Neural progenitor cell (in vitro differentiated cells): Measurements from ENCODE around the gene SPRR2G. TPM values are rescaled to one million over a fixed set of nuclear protein-coding genes. Genes with fewer than 3 reads are reported as not detected.
"Not testable (repeated sequence)": the region's sequence is repeated elsewhere in the genome, so short reads cannot be mapped to it uniquely, and the experiment has no call there.

Experiments used
- DNase-seq: peaks from one replicate; pipeline ENCODE4 v3.0.0-alpha.2; 2016; ENCODE audit warnings: low spot score
- H2AFZ ChIP-seq: fragments of 200-600 bp; sonication (generic); replicated peaks from 2 replicates; pipeline ENCODE4 v1.6.1; 2016; ENCODE audit warnings: antibody characterized with exemption
- H3F3A ChIP-seq: fragments of 200-600 bp; sonication (generic); 2 replicates; pipeline ENCODE4 v1.6.1; 2016; ENCODE audit warnings: antibody characterized with exemption, low read depth
- H3K27ac ChIP-seq: fragments of 200-600 bp; sonication (generic); 2 replicates; pipeline ENCODE4 v1.5.1; 2016; ENCODE audit warnings: mild to moderate bottlenecking
- H3K27me3 ChIP-seq: fragments of 200-600 bp; sonication (generic); 2 replicates; pipeline ENCODE4 v1.6.1; 2016; ENCODE audit warnings: mild to moderate bottlenecking, moderate library complexity
- H3K36me3 ChIP-seq: fragments of 200-600 bp; sonication (generic); 2 replicates; pipeline ENCODE4 v1.5.1; 2016
- H3K4me1 ChIP-seq: fragments of 200-600 bp; sonication (generic); 2 replicates; pipeline ENCODE4 v1.6.1; 2016; ENCODE audit warnings: mixed run types
- H3K4me2 ChIP-seq: fragments of 200-600 bp; sonication (generic); 2 replicates; pipeline ENCODE4 v1.6.1; 2016
- H3K4me3 ChIP-seq: fragments of 200-600 bp; sonication (generic); 2 replicates; pipeline ENCODE4 v1.5.1; 2016
- H3K79me2 ChIP-seq: fragments of 200-600 bp; sonication (generic); 2 replicates; pipeline ENCODE4 v1.6.1; 2016; ENCODE audit warnings: low read depth
- H3K9ac ChIP-seq: fragments of 200-600 bp; sonication (generic); 2 replicates; pipeline ENCODE4 v1.6.1; 2016
- H3K9me3 ChIP-seq: fragments of 200-600 bp; sonication (generic); 2 replicates; pipeline ENCODE4 v1.5.1; 2016; ENCODE audit warnings: low read depth
- H4K20me1 ChIP-seq: fragments of 200-600 bp; sonication (generic); 2 replicates; pipeline ENCODE4 v1.6.1; 2016; ENCODE audit warnings: low read depth
- H3K27ac Mint-ChIP-seq: 3 replicates; pipeline ENCODE4 v1.8.0; 2021; ENCODE audit warnings: mixed read lengths
- H3K27me3 Mint-ChIP-seq: 2 replicates; pipeline ENCODE4 v1.8.0; 2022; ENCODE audit warnings: low read depth, mild to moderate bottlenecking, inconsistent platforms, moderate library complexity, mixed read lengths; ENCODE audit not compliant: insufficient read depth
- H3K36me3 Mint-ChIP-seq: 3 replicates; pipeline ENCODE4 v1.8.0; 2021; ENCODE audit warnings: mixed read lengths
- H3K4me1 Mint-ChIP-seq: 3 replicates; pipeline ENCODE4 v1.8.0; 2021; ENCODE audit warnings: mixed read lengths
- H3K4me3 Mint-ChIP-seq: 3 replicates; pipeline ENCODE4 v1.8.0; 2021; ENCODE audit warnings: mild to moderate bottlenecking, moderate library complexity, mixed read lengths
- H3K9me3 Mint-ChIP-seq: 3 replicates; pipeline ENCODE4 v1.8.0; 2020; ENCODE audit warnings: mixed read lengths
- CTCF ChIP-seq: fragments of 200-600 bp; sonication (generic); IDR thresholded peaks from 2 replicates; pipeline ENCODE4 v1.5.1; 2017; ENCODE audit warnings: antibody characterized with exemption, mild to moderate bottlenecking
- EZH2 ChIP-seq: fragments of 200-600 bp; sonication (generic); IDR thresholded peaks from 2 replicates; pipeline ENCODE4 v1.6.1; 2017; ENCODE audit warnings: antibody characterized with exemption, mild to moderate bottlenecking, moderate library complexity
- EZH2phosphoT487 ChIP-seq: fragments of 200-600 bp; sonication (generic); IDR thresholded peaks from 2 replicates; pipeline ENCODE4 v1.6.1; 2017; ENCODE audit warnings: antibody characterized with exemption
- total RNA-seq: library from RNA; depleted of rRNA; stranded (reverse); fragments of >200 nt; gene quantifications from 2 replicates; pipeline ENCODE4 v1.2.3, GENCODE V29; 2015; ENCODE audit warnings: low replicate concordance

SPRR2G gene
- total RNA-seq, 1 donor from 2014 or later, result not detected

DNA sequence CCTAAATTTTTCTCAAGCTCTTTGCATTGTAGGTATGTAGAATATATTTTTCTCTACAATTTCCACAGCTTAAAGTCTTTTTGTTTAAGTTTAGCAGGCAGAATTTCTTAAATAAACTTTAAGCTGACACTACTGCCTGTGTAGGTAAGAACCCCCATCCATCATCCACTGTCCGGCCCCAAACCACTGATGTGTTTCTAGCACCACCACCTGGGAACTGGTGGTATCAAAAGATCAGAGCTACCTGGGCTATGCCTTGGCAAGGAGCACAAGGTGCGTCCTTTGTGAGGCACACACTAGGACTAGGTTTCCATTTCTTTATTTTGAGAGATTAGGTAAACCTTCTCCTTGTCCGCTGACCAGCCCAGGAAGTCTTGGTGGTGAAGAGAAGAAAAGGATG, 42.0 kb upstream of the SPRR2G start:
- Histone ChIP-seq H3K27ac (no peak overlapping the region), H3K27me3 (no peaks in the 10 kb centered on the region), H3K79me2 (no peaks in the 10 kb centered on the region), H2AFZ (no peak overlapping the region), H3K4me1 (no peaks in the 10 kb centered on the region), H3K9me3 (peaks cover 8% of the 10 kb centered on the region), H3K4me2 (no peak overlapping the region), H3F3A (no peaks in the 10 kb centered on the region), H3K4me3 (no peak overlapping the region), H3K36me3 (no peaks in the 10 kb centered on the region), H4K20me1 (no peaks in the 10 kb centered on the region), H3K9ac (no peak overlapping the region)
- TF ChIP-seq EZH2 (no peak), CTCF (peak; percentile 45)
- Mint-ChIP-seq H3K4me1 (no peaks in the 10 kb centered on the region), H3K9me3 (no peaks in the 10 kb centered on the region), H3K27me3 (peaks cover 13% of the 10 kb centered on the region), H3K27ac (no peak overlapping the region), H3K36me3 (no peaks in the 10 kb centered on the region), H3K4me3 (no peak overlapping the region)
- peak; percentile 13 for DNase-seq

- H3K36me3 ChIP-seq, result no peaks in the 10 kb centered on the region
- peaks cover 15% of the 10 kb centered on the region for H3K9me3 ChIP-seq
- no peak for DNase-seq
- Mint-ChIP-seq H3K4me3 (no peak overlapping the region), H3K9me3 (no peaks in the 10 kb centered on the region), H3K27ac (no peak overlapping the region), H3K27me3 (peaks cover 5% of the 10 kb centered on the region), H3K4me1 (no peaks in the 10 kb centered on the region), H3K36me3 (no peaks in the 10 kb centered on the region)
- no peak for TF ChIP-seq EZH2phosphoT487
- no peak for TF ChIP-seq EZH2
- TF ChIP-seq CTCF, result peak; percentile 31
- no peaks in the 10 kb centered on the region for H3K79me2 ChIP-seq
- no peaks in the 10 kb centered on the region for H3K4me1 ChIP-seq
- no peak overlapping the region for H3K27ac ChIP-seq
- H3K4me2 ChIP-seq, result no peak overlapping the region
- no peaks in the 10 kb centered on the region for H4K20me1 ChIP-seq
- no peak overlapping the region for H3K4me3 ChIP-seq
- H3F3A ChIP-seq, result no peaks in the 10 kb centered on the region
- no peak overlapping the region for H2AFZ ChIP-seq
- H3K27me3 ChIP-seq, result no peaks in the 10 kb centered on the region
- H3K9ac ChIP-seq, result no peak overlapping the region
Observed at GRCh38 chr1:153190373-153190772, 39.7 kb upstream of the SPRR2G start.

GRCh38 chr1:153188301-153188700, 37.6 kb upstream of the SPRR2G start:
- H4K20me1 ChIP-seq, H3K4me3 ChIP-seq, H3K4me1 ChIP-seq, H3K9ac ChIP-seq, H3K4me3 Mint-ChIP-seq, H3K27me3 ChIP-seq, DNase-seq, H3K36me3 ChIP-seq, H3K27me3 Mint-ChIP-seq, H3K4me1 Mint-ChIP-seq, H3K36me3 Mint-ChIP-seq, H3K4me2 ChIP-seq, H3K79me2 ChIP-seq, H3F3A ChIP-seq, H2AFZ ChIP-seq, H3K9me3 Mint-ChIP-seq, H3K27ac Mint-ChIP-seq, H3K27ac ChIP-seq: not testable (repeated sequence)
- H3K9me3 ChIP-seq, result peaks cover 15% of the 10 kb centered on the region

DNA sequence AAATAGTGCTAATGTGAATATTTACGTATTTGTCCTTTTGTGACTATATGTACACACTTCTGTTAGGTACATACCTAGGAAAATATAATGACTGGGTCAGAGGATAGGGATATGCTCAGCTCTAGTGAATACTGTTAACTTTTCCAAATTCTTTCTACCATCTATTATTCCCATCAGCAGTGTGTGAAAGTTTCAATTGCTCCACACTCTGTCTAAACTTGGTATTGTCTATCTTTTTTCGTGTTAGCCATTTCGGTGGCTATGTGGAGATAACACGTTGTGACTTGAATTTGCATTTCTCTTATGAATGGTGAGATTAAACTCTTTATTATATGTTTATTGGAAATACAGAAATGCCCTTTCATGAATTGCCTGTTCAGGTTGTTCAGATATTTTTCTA, 29.9 kb upstream of the SPRR2G start:
- Mint-ChIP-seq H3K4me3 (no peak overlapping the region), H3K27me3 (no peaks in the 10 kb centered on the region), H3K36me3 (no peaks in the 10 kb centered on the region), H3K4me1 (no peaks in the 10 kb centered on the region), H3K9me3 (no peaks in the 10 kb centered on the region), H3K27ac (no peak overlapping the region)
- TF ChIP-seq EZH2, result no peak
- no peak for TF ChIP-seq CTCF
- no peak for TF ChIP-seq EZH2phosphoT487
- Histone ChIP-seq H3K79me2 (no peaks in the 10 kb centered on the region), H3K27ac (no peak overlapping the region), H4K20me1 (no peaks in the 10 kb centered on the region), H3K9me3 (peaks cover 22% of the 10 kb centered on the region), H3K9ac (no peak overlapping the region), H3K4me1 (no peaks in the 10 kb centered on the region), H2AFZ (no peak overlapping the region), H3K36me3 (no peaks in the 10 kb centered on the region), H3K4me2 (no peak overlapping the region), H3K27me3 (no peaks in the 10 kb centered on the region), H3F3A (no peaks in the 10 kb centered on the region), H3K4me3 (no peak overlapping the region)
- DNase-seq, result no peak
